ENCODE data around the gene FSD1L.
"Not testable (repeated sequence)": the region's sequence is repeated elsewhere in the genome, so short reads cannot be mapped to it uniquely, and the experiment has no call there.

Gene FSD1L

DNA sequence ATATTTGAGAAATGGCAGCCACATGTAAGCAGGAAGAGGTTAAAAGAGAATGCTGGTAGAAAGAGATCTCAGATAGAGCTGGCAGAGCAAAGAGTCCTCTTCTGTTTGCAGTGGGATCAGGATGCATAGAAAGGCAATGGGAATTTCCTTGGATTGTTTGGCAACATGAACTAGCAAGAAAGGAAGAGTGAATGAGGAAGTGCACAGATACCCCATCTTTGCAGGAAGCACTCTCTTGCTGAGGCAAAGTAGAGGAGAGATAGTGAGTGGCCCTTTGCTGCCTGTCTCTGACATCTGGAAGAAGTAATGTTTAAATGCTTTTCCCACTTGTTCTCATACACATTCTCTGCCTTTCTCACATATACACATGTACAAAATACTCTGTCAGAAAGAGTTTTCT, 124.6 kb downstream of the FSD1L start:
- DNase-seq (ENCODE audit: low spot score): no peak

DNA sequence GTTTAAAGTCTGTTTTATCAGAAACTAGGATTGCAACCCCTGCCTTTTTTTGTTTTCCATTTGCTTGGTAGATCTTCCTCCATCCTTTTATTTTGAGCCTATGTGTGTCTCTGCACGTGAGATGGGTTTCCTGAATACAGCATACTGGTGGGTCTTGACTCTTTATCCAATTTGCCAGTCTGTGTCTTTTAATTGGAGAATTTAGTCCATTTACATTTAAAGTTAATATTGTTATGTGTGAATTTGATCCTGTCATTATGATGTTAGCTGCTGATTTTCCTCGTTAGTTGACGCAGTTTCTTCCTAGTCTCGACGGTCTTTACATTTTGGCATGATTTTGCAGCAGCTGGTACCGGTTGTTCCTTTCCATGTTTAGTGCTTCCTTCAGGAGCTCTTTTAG, 132.1 kb downstream of the FSD1L start:
- not testable (repeated sequence) for DNase-seq (ENCODE audit: low spot score)

DNA sequence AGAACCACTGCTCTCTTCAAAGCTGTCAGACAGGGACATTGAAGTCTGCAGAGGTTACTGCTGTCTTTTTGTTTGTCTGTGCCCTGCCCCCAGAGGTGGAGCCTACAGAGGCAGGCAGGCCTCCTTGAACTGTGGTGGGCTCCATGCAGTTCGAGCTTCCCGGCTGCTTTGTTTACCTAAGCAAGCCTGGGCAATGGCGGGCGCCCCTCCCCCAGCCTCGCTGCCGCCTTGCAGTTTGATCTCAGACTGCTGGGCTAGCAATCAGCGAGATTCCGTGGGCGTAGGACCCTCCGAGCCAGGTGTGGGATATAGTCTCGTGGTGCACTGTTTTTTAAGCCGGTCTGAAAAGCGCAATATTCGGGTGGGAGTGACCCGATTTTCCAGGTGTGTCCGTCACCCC, 133.7 kb downstream of the FSD1L start:
- not testable (repeated sequence) for DNase-seq (ENCODE audit: low spot score)

DNA sequence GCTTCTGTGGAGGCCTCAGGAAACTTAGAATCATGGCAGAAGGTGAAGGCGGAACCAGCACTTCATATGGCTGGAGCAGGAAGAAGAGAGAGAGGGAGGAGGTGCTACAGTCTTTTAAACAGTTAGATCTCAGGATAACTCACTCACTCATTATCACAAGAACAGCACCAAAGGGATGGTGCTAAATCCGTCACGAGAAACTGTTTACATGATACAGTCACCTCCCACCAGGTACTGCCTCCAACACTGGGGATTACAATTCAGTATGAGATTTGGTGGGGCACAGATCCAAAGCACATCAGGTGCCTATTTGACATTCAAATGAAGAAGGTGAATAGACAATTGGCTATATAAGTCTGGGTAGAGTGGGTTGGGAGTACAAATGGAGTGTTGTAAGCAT, 145.3 kb downstream of the FSD1L start:
- no peak for DNase-seq (ENCODE audit: low spot score)
